HL-60 (cell line): ENCODE data around the gene TPO.

Experiments
- TF ChIP-seq, protein P1 (sequence below): IDR thresholded peaks from one replicate; pipeline ENCODE4 v1.5.1; 2011; ENCODE audit warnings: low read length, control low read depth, inconsistent platforms; ENCODE audit not compliant: insufficient read depth
- TF ChIP-seq, protein P2 (sequence below): IDR thresholded peaks from 2 replicates; pipeline ENCODE4 v1.6.1; 2012; ENCODE audit warnings: low read depth; ENCODE audit not compliant: insufficient replicate concordance

DNA sequence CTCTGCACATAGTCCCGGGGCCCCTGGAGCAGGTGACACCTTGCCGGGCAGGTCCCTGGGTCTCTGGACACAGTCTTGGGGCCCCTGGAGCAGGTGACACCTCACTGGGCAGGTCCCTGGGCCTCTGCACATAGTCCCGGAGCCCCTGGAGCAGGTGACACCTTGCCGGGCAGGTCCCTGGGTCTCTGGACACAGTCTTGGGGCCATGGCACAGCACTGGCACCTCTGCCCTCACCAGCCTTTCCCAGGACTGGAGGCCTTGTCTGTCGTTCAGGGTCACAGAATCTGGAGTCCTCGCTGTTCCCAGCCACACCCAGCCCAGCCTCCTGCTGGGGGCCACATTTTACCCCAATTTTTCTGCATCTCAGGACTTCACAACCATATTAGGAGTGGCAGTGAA, 2.2 kb downstream of the TPO start:
- TF ChIP-seq, protein P1, sequence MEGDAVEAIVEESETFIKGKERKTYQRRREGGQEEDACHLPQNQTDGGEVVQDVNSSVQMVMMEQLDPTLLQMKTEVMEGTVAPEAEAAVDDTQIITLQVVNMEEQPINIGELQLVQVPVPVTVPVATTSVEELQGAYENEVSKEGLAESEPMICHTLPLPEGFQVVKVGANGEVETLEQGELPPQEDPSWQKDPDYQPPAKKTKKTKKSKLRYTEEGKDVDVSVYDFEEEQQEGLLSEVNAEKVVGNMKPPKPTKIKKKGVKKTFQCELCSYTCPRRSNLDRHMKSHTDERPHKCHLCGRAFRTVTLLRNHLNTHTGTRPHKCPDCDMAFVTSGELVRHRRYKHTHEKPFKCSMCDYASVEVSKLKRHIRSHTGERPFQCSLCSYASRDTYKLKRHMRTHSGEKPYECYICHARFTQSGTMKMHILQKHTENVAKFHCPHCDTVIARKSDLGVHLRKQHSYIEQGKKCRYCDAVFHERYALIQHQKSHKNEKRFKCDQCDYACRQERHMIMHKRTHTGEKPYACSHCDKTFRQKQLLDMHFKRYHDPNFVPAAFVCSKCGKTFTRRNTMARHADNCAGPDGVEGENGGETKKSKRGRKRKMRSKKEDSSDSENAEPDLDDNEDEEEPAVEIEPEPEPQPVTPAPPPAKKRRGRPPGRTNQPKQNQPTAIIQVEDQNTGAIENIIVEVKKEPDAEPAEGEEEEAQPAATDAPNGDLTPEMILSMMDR = no peak
- TF ChIP-seq, protein P2, sequence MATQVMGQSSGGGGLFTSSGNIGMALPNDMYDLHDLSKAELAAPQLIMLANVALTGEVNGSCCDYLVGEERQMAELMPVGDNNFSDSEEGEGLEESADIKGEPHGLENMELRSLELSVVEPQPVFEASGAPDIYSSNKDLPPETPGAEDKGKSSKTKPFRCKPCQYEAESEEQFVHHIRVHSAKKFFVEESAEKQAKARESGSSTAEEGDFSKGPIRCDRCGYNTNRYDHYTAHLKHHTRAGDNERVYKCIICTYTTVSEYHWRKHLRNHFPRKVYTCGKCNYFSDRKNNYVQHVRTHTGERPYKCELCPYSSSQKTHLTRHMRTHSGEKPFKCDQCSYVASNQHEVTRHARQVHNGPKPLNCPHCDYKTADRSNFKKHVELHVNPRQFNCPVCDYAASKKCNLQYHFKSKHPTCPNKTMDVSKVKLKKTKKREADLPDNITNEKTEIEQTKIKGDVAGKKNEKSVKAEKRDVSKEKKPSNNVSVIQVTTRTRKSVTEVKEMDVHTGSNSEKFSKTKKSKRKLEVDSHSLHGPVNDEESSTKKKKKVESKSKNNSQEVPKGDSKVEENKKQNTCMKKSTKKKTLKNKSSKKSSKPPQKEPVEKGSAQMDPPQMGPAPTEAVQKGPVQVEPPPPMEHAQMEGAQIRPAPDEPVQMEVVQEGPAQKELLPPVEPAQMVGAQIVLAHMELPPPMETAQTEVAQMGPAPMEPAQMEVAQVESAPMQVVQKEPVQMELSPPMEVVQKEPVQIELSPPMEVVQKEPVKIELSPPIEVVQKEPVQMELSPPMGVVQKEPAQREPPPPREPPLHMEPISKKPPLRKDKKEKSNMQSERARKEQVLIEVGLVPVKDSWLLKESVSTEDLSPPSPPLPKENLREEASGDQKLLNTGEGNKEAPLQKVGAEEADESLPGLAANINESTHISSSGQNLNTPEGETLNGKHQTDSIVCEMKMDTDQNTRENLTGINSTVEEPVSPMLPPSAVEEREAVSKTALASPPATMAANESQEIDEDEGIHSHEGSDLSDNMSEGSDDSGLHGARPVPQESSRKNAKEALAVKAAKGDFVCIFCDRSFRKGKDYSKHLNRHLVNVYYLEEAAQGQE = no peak
